ENCODE data around the gene KNDC1.

KNDC1 gene

DNA sequence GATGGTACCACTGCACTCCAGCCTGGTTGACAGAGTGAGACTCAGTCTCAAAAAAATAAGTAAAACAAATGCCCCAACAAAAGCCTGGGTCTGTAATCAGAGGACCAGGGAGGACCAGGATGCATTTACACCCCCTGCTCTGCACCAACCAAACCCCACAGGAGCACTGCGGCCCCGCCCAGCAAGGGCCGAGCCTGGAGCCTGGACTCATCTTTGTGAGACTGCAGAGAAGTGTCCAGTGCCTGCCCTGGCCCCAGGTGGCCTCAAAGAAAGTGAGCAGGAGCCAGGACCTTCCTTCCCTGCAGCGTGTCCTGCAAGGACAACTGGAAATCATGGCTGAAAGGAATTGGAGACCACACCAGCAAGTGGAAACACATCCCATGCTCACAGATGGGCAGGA lies 31.6 kb downstream of the KNDC1 start:
- DNase-seq = no peak

- no peak for DNase-seq
Observed at GRCh38 chr10:133194151-133194550, 34.1 kb downstream of the KNDC1 start.

GRCh38 chr10:133195096-133195495 lies 35.1 kb downstream of the KNDC1 start:
- no peak for DNase-seq

DNA sequence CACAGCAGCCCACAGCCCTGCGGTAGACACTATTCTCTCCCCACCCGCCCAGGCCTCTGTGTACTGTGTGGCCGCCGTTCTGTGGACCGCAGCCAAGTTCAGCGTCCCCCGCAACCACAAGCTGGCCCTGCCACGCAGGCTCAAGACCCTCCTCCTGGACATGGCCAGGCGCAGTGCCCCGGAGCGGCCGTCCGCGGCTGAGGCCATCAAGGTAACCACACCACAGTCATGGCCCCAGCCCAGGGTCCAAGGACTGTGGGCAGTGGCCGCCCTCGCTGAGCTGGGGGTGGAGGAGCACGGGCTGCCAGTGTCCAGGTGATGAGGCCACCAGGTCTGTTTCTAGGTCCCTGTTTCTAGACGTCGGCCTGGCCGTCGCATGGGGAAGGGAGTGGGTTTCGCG lies 35.6 kb downstream of the KNDC1 start:
- no peak for DNase-seq

DNA sequence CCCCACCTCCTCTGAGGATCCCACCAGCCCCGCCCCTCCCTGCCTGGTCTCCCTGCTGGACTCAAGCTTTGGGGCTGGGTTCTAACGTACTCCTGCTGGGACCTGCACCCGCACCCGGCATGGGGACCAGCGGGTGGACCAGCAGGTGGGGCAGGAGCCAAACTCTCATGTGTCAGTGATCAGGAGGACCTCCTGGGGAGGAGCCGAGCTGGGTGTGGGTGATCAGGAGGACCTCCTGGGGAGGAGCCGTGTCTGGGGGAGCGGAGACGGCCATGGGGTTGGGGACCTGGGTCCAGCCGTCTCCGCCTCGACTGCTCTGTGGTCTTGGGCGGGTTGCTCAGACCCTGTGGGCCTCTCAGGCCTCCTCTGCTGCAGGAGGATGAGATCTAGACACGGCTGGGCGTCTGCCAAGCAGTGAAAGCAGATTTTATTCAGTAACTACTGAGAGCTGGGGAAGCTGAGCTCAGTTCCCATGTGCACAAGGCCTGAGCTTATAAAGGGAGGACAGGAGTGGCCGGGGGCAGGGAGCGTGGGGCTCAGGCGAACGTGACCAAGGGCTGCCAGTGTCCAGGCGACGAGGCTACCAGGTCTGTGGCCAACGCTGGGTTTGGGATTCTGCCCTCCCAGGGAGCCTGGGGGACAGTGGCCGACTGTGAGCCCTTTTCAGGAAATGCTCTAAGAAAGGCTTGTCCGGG lies 36.3 kb downstream of the KNDC1 start:
- no peak for DNase-seq

- DNase-seq = no peak
Observed at GRCh38 chr10:133196936-133197758, 37.1 kb downstream of the KNDC1 start.

DNA sequence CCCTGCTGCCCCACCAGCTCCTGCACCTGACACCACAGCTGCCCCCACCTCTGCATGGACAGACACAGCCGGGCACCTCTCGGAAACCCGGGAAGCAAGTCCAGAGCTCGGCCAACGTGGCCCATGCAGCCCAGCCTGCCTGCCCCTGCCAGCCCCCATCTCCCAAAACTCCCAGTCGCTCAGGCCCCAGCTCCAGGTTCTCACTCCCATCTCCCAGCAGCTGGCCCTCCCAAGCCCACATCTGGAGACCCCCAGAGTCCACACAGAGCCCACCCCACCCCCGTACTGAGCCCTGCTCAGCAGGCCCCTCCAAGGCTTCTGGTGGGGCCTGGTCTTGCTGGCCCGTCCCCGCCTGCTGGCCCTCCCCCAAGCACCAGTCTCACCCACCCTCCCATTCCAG lies 37.8 kb downstream of the KNDC1 start:
- no peak for DNase-seq

- no peak for DNase-seq
Observed at GRCh38 chr10:133198206-133198605, 38.2 kb downstream of the KNDC1 start.

- DNase-seq = no peak
Observed at GRCh38 chr10:133198621-133199487, 38.8 kb downstream of the KNDC1 start.

DNA sequence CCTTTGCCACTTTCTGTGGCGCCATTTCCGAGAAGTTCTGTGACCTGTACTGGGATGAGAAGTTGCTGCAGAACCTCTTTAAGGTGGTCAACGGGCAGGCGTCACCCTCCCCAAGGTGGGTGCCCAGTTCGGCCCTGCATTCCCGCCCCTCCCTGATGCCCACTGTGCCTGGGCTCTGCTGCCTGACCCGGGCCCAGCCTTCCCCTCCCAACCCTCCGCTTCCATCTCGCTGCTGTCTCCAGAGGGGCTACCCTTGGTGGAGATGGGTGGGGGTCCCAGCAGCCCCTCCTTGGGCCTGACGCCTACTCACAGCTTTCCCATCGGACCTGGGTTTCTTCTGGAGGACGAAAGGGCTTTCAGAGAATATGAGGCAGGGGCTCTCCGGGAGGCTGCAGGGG lies 39.5 kb downstream of the KNDC1 start:
- DNase-seq = no peak

DNA sequence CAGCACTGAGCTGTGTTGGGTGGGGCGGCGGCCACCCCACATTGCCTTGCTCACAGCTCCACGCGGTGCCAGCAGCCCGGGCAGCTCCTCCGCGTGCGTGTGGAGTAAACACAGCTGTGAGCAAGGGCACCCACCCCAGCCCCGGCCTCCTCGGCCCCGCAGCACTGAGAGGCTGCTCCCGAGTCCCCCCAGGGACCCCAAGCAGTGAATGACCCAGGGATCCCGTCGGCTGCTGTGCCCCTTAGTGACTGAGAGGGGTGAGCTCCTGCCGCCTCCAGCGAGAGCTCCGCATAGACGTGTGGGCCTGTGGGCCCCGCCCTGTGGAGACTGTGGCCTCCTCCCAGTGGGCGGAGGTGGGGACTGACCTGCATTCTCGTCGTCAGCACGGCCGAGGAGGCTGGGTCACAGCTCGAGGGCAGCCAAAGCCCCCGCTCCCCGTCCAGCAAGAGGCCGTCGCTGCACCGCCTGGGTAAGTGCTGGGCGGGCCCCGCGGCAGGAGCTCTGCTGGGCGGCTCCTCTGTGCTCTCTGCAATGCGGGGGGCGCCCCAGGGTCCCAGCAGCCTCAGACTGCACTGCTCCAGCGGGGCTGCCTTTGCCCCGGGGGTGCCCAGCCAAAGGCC lies 40.1 kb downstream of the KNDC1 start:
- DNase-seq = no peak

- DNase-seq = no peak
Observed at GRCh38 chr10:133200621-133201031, 40.6 kb downstream of the KNDC1 start.

GRCh38 chr10:133201151-133201947 lies 41.3 kb downstream of the KNDC1 start:
- DNase-seq = no peak

DNA sequence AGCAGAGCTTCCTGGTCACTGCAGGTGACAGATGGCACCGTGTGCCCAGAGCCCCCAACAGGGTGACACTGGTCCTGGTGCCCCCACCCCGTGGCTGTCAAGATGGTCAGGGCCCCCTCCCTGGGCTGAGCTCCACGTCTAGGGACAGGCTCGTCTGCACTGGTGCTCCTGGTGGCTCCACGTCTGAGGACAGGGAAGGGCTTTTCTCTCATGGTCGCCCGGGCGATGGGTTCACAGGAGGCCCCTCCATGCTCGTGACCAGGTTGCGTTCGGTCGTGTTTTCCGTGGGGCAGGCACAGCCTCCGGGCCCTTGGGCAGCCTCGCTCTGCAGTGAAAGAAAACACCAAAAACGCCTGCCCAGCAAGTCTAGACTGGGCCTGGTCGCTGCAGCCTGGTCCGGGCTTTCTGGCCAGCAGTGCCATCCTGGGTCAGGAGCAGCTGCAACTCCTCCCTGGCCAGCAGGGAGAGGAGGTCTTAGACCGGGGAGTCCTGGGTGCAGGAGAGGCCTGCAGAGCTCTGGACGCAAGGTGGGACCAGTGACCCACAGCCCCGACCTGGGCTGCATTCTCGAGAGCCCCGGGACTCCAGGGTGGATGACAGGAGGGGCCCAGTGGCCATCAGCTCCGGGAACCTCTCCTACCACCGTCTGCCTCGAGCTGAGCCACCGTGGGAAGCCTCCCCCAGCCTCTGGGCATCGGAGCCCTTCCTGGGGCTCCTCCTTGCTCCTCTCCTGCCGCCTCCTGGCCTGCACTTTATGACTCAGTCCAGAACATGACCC lies 42.1 kb downstream of the KNDC1 start:
- DNase-seq = no peak

DNA sequence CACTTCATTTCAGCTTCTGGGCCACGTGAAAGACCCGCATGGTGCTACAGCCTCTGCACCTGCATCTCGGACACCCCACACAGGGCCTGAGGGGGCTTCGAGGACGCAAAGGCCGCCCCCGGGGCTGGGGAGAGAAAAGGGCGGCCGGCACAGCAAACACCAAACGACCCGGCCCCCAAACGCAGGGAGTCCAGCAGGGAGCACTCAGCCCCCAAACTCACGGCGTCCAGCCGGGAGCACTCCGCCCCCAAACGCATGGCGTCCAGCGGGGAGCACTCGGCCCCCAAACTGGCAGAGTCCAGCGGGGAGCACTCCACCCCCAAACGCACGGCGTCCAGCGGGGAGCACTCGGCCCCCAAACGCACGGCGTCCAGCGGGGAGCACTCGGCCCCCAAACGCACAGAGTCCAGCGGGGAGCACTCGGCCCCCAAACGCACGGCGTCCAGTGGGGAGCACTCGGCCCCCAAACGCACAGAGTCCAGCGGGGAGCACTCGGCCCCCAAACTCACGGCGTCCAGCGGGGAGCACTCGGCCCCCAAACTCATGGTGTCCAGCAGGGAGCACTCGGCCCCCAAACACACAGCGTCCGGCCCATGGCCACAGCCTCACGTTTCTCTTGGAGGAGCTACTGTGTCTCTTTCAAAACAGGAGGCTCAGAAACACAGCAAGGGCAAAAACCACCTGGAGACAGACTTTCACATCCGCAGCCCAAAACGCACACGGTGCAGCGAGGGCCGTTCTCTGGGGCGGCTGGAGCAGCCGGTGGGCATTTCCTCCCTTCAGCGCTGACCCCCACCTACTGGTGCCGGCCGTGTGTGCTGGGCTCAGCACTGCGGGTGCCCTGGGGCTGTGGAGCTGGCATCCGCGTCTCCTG lies 43.0 kb downstream of the KNDC1 start:
- DNase-seq = no peak

DNA sequence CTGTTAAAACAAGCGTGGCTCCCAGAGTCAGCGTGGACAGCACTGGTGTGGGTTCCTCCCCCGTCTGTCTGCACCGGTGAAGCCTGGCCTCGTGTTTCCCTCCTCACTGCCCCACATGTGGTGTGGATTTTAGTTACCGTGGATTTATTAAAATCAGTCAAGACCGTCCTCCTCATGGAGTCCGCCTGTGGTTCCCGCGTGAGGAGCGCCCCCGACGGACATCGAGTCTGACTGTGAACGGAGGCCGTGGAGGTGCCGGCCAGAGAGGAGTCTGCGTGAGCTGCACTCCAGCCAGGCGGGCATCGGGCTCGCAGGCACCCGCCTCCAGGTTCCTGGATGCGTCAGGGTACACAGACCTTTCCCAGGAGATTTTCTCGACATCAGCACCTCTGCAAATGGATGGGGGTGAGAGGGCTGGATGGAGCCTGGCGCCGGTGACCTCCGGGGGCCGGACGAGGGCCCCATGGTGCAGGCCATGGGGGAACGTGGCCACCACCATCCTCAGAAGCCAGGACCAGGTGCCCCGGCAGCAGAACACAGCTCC lies 43.7 kb downstream of the KNDC1 start:
- no peak for DNase-seq

- no peak for DNase-seq
Observed at GRCh38 chr10:133204226-133205015, 44.4 kb downstream of the KNDC1 start.

DNA sequence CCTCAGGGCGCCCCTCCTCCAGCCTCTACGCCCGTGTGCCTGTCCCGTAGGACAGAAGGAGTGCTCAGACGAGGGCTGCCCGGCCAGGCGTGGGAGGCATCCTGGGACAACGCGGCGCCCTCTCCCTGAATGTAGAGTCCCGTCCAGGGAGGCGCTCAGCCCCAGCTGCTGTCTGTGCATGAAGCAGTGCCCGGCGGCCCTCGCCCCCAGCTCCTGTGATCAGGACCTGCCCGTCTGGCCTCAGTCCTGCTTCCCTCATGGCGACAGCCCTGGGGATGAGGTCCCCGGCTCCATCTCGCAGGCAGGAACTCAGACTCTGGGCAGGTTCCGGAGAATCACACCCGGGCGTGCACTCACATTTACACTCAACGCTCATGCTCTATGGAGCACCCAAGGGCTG lies 45.1 kb downstream of the KNDC1 start:
- DNase-seq = peak in 1 of 14 donors; percentile 2

All from C1 segment of cervical spinal cord (tissue), 14 donors.